Measurements from ENCODE around the gene CDSN. TPM values are rescaled to one million over a fixed set of nuclear protein-coding genes. Genes with fewer than 3 reads are reported as not detected.

CDSN gene
- total RNA-seq, 6 experiments from 2014 or later = not detected

DNA sequence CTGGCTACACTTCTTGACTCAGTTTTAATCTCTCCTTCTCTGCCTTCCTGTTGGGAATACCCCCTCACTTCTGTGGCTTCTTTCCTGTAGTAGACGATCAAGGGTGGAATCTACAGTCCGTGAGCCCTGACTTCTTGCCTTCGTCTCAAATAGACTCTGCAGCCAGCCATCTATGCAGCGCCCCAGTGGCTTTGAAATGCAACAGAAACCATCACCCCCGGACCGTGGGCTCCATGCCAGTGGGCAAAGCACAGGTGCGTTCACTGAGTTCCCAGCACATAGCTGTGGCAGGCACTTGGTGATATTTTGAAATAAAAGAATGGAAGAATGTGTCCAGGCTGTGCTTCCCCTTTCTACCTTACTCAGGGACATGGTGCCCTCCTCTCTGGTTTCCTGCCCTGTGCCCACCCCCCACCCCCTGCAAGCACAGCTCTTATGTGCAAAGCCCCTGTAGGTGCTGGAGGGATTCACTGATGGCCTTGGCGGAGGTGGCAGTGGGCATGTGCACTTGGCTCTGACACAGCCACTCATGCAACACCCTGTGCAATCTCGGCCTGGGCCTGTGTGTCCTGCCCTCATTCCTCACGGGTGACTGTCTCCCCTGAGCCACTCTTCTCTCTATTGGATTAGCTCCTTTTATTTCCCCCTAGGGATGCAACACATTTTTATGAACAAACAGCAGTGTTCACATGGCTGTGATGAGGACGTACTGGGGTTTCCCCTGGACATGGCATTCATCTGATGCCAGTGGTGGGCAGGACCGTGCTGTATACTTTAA is 5.5 kb upstream of the CDSN start:
- TF ChIP-seq, protein P1, sequence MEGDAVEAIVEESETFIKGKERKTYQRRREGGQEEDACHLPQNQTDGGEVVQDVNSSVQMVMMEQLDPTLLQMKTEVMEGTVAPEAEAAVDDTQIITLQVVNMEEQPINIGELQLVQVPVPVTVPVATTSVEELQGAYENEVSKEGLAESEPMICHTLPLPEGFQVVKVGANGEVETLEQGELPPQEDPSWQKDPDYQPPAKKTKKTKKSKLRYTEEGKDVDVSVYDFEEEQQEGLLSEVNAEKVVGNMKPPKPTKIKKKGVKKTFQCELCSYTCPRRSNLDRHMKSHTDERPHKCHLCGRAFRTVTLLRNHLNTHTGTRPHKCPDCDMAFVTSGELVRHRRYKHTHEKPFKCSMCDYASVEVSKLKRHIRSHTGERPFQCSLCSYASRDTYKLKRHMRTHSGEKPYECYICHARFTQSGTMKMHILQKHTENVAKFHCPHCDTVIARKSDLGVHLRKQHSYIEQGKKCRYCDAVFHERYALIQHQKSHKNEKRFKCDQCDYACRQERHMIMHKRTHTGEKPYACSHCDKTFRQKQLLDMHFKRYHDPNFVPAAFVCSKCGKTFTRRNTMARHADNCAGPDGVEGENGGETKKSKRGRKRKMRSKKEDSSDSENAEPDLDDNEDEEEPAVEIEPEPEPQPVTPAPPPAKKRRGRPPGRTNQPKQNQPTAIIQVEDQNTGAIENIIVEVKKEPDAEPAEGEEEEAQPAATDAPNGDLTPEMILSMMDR (IDR thresholded peaks at IDR 0.05) = no peak
- no peak overlapping the region; the same call in 1 of the 2 replicates for H3K27ac Mint-ChIP-seq
- peak; percentile 78 for DNase-seq

DNA sequence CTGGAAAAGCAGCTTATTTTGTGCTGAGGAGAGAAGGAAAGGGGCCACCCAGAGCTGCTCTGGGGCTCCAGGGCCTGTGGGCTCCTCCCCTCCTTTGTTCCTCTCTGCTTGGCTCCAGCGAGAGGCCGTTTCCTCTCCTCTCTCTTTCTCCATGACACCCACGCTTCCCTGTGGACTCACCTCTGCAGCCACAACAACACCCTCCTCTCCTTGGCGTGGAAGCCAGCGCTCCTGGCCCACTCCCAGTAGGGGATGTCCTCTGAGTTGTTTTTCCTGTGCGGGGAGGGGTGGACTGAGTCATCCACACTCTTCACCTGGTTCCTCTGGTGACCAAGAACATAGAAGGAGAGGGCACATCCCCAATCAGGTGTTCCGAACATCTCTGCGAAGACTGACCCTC is 4.9 kb upstream of the CDSN start:
- Mint-ChIP-seq H3K27me3 (ENCODE audit: insufficient read depth) (peaks cover 6% of the 10 kb centered on the region), H3K9me3 (no peaks in the 10 kb centered on the region), H3K4me3 (no peak overlapping the region), H3K36me3 (ENCODE audit: low read depth) (no peaks in the 10 kb centered on the region), H3K27ac (no peak overlapping the region), H3K4me1 (ENCODE audit: low read depth) (peaks cover 37% of the 10 kb centered on the region)
- TF ChIP-seq, protein P1 (IDR thresholded peaks at IDR 0.05) = no peak
- no peak for DNase-seq

More for the DNA sequence above, 5.5 kb upstream of the CDSN start:
- H3K4me3 Mint-ChIP-seq = no peak overlapping the region
- H3K27me3 Mint-ChIP-seq (ENCODE audit: insufficient read depth) = peaks cover 7% of the 10 kb centered on the region
- no peaks in the 10 kb centered on the region for H3K36me3 Mint-ChIP-seq (ENCODE audit: low read depth)
- H3K9me3 Mint-ChIP-seq = no peaks in the 10 kb centered on the region
- peaks cover 37% of the 10 kb centered on the region for H3K4me1 Mint-ChIP-seq (ENCODE audit: low read depth)

DNA sequence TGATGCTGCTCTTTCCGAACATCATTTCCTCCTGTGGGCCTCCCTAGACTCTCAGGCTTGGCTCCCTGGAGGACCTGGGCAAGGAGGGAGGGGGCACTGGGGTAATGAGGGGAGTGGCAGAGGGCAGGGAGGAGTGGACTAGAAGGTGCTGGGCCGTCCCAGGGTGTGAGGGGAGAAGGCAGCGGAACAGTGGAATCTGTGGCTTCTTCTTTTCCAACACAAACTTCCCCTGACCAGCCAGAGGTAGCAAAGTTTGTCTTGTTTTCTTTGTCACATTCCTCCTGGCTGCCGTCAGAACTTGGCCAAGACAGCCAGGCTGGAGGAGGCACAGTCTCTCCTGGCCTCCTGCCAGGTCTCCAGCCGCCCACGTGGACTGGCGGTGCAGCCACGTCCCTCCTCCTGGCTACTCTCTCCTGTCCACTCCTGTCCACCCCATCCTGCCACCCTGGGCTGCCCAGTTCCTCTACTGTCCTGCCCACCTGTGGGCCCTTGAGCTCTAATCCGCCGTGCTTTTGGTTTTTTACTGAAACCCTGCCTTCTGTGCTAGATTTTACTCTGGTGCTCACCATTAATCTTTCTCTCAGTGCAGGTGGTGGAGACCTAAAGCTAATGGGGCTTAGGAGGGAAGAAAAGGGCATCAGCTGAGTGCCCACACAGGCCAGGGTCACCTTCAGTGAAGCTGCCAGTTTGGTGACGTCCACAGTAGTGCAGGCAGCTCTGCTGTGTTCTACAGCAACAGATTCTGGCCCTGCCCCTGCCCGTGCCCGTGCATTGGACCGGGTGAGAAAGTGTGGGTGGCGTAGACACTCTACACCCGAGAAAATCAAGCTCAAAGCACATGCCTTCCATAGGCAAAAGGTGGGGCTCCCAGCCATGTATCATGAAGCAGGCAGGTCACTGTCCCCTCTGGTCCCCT is 2.8 kb upstream of the CDSN start:
- Mint-ChIP-seq H3K27me3 (ENCODE audit: insufficient read depth) (peaks cover 4% of the 10 kb centered on the region), H3K36me3 (ENCODE audit: low read depth) (no peaks in the 10 kb centered on the region), H3K4me1 (ENCODE audit: low read depth) (peaks cover 36% of the 10 kb centered on the region), H3K4me3 (no peak overlapping the region), H3K9me3 (no peaks in the 10 kb centered on the region), H3K27ac (peak overlapping the region; percentile 53)
- peak; percentile 55 for DNase-seq
- TF ChIP-seq, protein P1 (IDR thresholded peaks at IDR 0.05) = no peak

DNA sequence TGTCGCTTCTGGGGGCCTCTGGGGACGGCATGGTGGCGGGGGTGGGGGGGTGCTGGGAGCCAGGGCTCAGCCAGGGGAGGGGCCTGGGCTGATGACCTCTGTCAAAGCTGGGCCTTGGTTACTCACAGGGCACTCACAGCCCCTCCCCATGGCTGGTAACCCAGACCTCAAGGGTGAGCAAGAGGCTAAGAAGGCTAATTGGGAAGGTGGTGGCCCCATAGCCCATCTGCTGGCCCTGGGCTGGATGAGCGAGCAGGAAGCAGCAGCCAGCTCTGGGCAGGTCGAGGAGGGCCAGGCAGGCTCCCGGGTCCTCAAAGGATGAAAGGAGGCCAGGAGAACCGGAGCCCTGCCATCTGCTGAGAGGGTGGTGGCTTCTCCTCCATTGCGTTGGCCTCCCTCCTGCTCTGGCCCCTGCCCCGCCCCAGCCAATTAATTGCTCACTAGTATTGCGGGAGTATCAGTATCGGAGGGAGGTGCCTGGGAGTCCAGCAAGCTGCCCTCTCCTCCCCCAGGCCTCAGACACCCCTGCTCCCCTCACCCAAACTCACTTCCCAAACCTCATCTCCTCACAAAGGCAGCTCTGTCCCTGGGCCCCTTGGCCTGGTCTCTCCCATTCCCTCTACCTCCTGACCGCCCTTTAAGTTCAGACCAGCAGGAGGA is 1.0 kb upstream of the CDSN start:
- H3K36me3 Mint-ChIP-seq (ENCODE audit: low read depth) = no peaks in the 10 kb centered on the region
- DNase-seq = no peak
- H3K27me3 Mint-ChIP-seq (ENCODE audit: insufficient read depth) = no peaks in the 10 kb centered on the region; the same call in 1 of the 2 replicates
- H3K27ac Mint-ChIP-seq = no peak overlapping the region
- TF ChIP-seq, protein P1 (IDR thresholded peaks at IDR 0.05) = no peak
- peaks cover 35% of the 10 kb centered on the region for H3K4me1 Mint-ChIP-seq (ENCODE audit: low read depth)
- no peaks in the 10 kb centered on the region for H3K9me3 Mint-ChIP-seq
- no peak overlapping the region for H3K4me3 Mint-ChIP-seq

DNA sequence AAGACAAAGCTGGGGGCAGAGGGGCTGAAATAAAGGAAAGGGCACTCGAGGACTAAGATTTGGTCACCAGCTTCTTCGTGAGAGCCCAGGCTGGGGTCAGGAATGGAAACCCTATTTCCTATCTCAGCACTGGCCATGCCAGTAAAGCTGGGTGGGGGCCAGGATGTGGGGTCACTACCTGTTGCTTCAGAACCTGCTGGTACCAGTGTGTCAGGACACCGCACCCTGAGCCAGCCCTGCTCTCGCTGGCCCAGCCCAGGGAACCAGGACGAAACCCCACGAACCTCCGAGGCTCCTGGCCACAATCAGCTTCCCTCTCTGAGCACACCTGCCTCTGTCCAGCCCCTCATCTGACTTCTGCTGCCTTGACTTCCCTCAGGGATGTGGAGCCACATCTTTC is 2.1 kb downstream of the CDSN start:
- Mint-ChIP-seq H3K27me3 (ENCODE audit: insufficient read depth) (no peaks in the 10 kb centered on the region; the same call in none of the 2 replicates), H3K36me3 (ENCODE audit: low read depth) (no peaks in the 10 kb centered on the region)

More for the DNA sequence above, 2.1 kb downstream of the CDSN start:
- no peak overlapping the region for H3K4me3 Mint-ChIP-seq
- H3K9me3 Mint-ChIP-seq = no peaks in the 10 kb centered on the region
- H3K4me1 Mint-ChIP-seq (ENCODE audit: low read depth) = peaks cover 49% of the 10 kb centered on the region
- TF ChIP-seq, protein P1 (IDR thresholded peaks at IDR 0.05) = no peak
- H3K27ac Mint-ChIP-seq = no peak overlapping the region
- no peak for DNase-seq
